ENCODE measurements around the gene TRDN. TPM values are rescaled to one million over a fixed set of nuclear protein-coding genes. Genes with fewer than 3 reads are reported as not detected.

Gene TRDN
- total RNA-seq, 1 experiment from 2014 or later = 10.4 TPM

DNA sequence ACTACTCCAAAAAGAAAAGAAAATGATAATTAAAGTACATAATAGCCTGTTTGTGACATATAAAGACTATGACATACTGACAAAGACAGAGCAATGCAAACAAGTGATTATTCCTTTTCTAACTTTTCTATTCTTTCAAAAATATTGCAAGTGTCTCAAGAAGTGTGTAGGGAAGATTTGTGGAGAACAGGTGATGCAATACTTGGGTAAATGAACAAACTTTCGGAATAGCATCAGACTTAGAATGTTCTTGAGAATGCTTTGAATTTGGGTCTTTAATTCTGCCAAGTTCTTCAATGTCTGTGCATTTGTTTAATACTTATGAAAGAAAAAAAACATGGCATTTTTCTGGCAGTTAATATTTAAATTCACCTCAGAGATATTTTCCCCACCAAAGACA is 40.0 kb upstream of the TRDN start:
- Histone ChIP-seq H3K4ac (ENCODE audit: low read depth, low read length) (no peak overlapping the region), H3K27me3 (ENCODE audit: insufficient read depth, low read length) (no peaks in the 10 kb centered on the region), H3T11ph (ENCODE audit: low read length) (no peak overlapping the region), H2BK12ac (ENCODE audit: insufficient read length, low read depth, low read length) (no peak overlapping the region), H4K91ac (ENCODE audit: insufficient read length, low read depth, low read length) (no peak overlapping the region), H2BK120ac (ENCODE audit: low read depth, low read length, poor library complexity, severe bottlenecking) (no peak overlapping the region), H2BK5ac (ENCODE audit: insufficient read length, low read length) (no peak overlapping the region), H2BK15ac (ENCODE audit: low read depth, low read length) (no peak overlapping the region), H2BK20ac (ENCODE audit: low read depth, low read length, poor library complexity, severe bottlenecking) (no peak overlapping the region), H2AFZ (ENCODE audit: low read length) (no peak overlapping the region), H3K14ac (ENCODE audit: insufficient read depth, low read length) (no peak overlapping the region), H3K4me1 (ENCODE audit: insufficient read depth, low read length) (no peaks in the 10 kb centered on the region; the same call in 1 of the 2 replicates), H3K27ac (ENCODE audit: insufficient read length, low read depth, low read length) (no peak overlapping the region), H3K4me2 (ENCODE audit: insufficient read depth, insufficient read length, low read length) (no peak overlapping the region), H3K79me2 (ENCODE audit: insufficient read depth, low read length) (no peaks in the 10 kb centered on the region), H3K56ac (ENCODE audit: insufficient read length, low read depth, low read length) (no peak overlapping the region), H3K9ac (ENCODE audit: extremely low read depth, insufficient read length, low read length) (no peak overlapping the region), H4K20me1 (ENCODE audit: control insufficient read depth, insufficient read depth, insufficient read length) (no peaks in the 10 kb centered on the region), H3K79me1 (ENCODE audit: insufficient read depth, low read depth, low read length, poor library complexity, severe bottlenecking) (no peaks in the 10 kb centered on the region), H3K23me2 (ENCODE audit: insufficient read length, low read depth, low read length, poor library complexity, severe bottlenecking) (no peaks in the 10 kb centered on the region), H3K18ac (ENCODE audit: insufficient read length, low read depth, low read length) (no peak overlapping the region), H2AK5ac (ENCODE audit: insufficient read length, low read length) (no peak overlapping the region), H4K8ac (replicated peaks; ENCODE audit: insufficient read length, low read depth, low read length) (no peak overlapping the region), H3K23ac (ENCODE audit: insufficient read length, low read depth, low read length) (no peak overlapping the region), H4K5ac (ENCODE audit: insufficient read length, low read depth, low read length) (no peak overlapping the region), H3K9me3 (ENCODE audit: control insufficient read depth, low read depth, low read length) (no peaks in the 10 kb centered on the region)
- WGBS (ENCODE audit: extremely low coverage, insufficient read length, low lambda C conversion rate) = no CpG with 5 or more reads among the region's 1 CpG
- TF ChIP-seq, protein P1, sequence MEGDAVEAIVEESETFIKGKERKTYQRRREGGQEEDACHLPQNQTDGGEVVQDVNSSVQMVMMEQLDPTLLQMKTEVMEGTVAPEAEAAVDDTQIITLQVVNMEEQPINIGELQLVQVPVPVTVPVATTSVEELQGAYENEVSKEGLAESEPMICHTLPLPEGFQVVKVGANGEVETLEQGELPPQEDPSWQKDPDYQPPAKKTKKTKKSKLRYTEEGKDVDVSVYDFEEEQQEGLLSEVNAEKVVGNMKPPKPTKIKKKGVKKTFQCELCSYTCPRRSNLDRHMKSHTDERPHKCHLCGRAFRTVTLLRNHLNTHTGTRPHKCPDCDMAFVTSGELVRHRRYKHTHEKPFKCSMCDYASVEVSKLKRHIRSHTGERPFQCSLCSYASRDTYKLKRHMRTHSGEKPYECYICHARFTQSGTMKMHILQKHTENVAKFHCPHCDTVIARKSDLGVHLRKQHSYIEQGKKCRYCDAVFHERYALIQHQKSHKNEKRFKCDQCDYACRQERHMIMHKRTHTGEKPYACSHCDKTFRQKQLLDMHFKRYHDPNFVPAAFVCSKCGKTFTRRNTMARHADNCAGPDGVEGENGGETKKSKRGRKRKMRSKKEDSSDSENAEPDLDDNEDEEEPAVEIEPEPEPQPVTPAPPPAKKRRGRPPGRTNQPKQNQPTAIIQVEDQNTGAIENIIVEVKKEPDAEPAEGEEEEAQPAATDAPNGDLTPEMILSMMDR (conservative IDR thresholded peaks at IDR 0.05) = no peak
- H3K27me3 Mint-ChIP-seq (ENCODE audit: low read depth) = no peaks in the 10 kb centered on the region
- peaks cover 8 to 23% (median 22%) of the 10 kb centered on the region in 3 experiments for H3K36me3 Mint-ChIP-seq (ENCODE audit: insufficient read depth in 1 of 3, low read depth in 3 of 3)
- H3K9me3 Mint-ChIP-seq = peaks cover 19 to 21% of the 10 kb centered on the region in 2 experiments
- no peak for DNase-seq
- H3K4me1 Mint-ChIP-seq = peaks cover 0 to 3% of the 10 kb centered on the region in 2 experiments; a peak in 1 of 4 replicates
- no peak overlapping the region for H3K4me3 Mint-ChIP-seq
- no peak overlapping the region for H3K27ac Mint-ChIP-seq
